GM12878 (cell line): ENCODE results near the gene ETV6. TPM values are rescaled to one million over a fixed set of nuclear protein-coding genes. Genes with fewer than 3 reads are reported as not detected.

Source experiments
- ATAC-seq: fragments of 200-7000 bp; cut with Tn5 transposase; 3 replicates; pipeline ENCODE4 v1.9.1; 2020; ENCODE audit warnings: mild to moderate bottlenecking, moderate library complexity
- BruUV-seq: library from RNA; stranded (reverse); fragments of 400-500 nt; replicated peaks from 2 replicates; lab custom pipeline; 2021; lab: Mats Ljungman, UMichigan
- CTCF ChIA-PET: fragments of 300-600 bp; sonication (Branson Sonifier 250); formaldehyde crosslinking; extraction: SDS; loops from one replicate; lab custom pipeline; 2021; ENCODE audit warnings: inconsistent platforms; lab: Yijun Ruan, JAX
- POLR2A ChIA-PET: fragments of 350-600 bp; formaldehyde crosslinking; extraction: SDS; loops from one replicate; lab custom pipeline; 2021; ENCODE audit warnings: inconsistent platforms; lab: Charles Lee
- RAD21 ChIA-PET: fragments of 300-600 bp; sonication (Branson Sonifier 250); formaldehyde crosslinking; loops from one replicate; lab custom pipeline; 2023; ENCODE audit warnings: antibody characterized with exemption; ENCODE audit not compliant: unreplicated experiment; lab: Charles Lee
- SMC1A ChIA-PET: fragments of 300-600 bp; sonication (Branson Sonifier 250); formaldehyde crosslinking; loops from one replicate; lab custom pipeline; 2023; ENCODE audit not compliant: unreplicated experiment, uncharacterized antibody; lab: Charles Lee
- DNase-seq: peaks from one replicate; pipeline ENCODE4 v3.0.0-alpha.2; 2011; ENCODE audit warnings: low read depth, low spot score
- FAIRE-seq: peaks from 3 replicates; lab custom pipeline; 2011; peaks lifted over from hg19 to GRCh38; lab: Jason Lieb, UNC
- H2AFZ ChIP-seq: 2 replicates; pipeline ENCODE4 v1.6.0; 2011; ENCODE audit warnings: low read depth, low read length, control low read depth; ENCODE audit not compliant: control insufficient read depth
- H3K27ac ChIP-seq: 2 replicates; pipeline ENCODE4 v1.5.1; 2011; ENCODE audit warnings: control low read depth; ENCODE audit not compliant: control insufficient read depth, insufficient read depth
- H3K27me3 ChIP-seq, 2 experiments: replicated peaks in 1 of 2; 2 replicates each; pipeline versions ENCODE4 v1.6.0 to v1.6.1; 2011; ENCODE audit warnings: low read length in 1 of 2; ENCODE audit not compliant: control insufficient read depth in 2 of 2, insufficient read depth in 2 of 2
- H3K36me3 ChIP-seq, 2 experiments: 2 replicates each; pipeline ENCODE4 v1.5.1; 2011; ENCODE audit warnings: low read length in 1 of 2; ENCODE audit not compliant: control insufficient read depth in 2 of 2, insufficient read depth in 2 of 2
- H3K4me1 ChIP-seq: 2 replicates; pipeline ENCODE4 v1.6.1; 2011; ENCODE audit warnings: mild to moderate bottlenecking, low read length, moderate library complexity, mixed read lengths; ENCODE audit not compliant: control insufficient read depth, insufficient read depth
- H3K4me2 ChIP-seq: 2 replicates; pipeline ENCODE4 v1.6.0; 2011; ENCODE audit warnings: control low read depth; ENCODE audit not compliant: control insufficient read depth, insufficient read depth
- H3K4me3 ChIP-seq: fragments of 200-600 bp; sonication (generic); 2 replicates; pipeline ENCODE4 v1.5.1; 2016
- H3K79me2 ChIP-seq: 2 replicates; pipeline ENCODE4 v1.6.0; 2011; ENCODE audit warnings: low read length; ENCODE audit not compliant: control insufficient read depth, insufficient read depth
- H3K9ac ChIP-seq: 2 replicates; pipeline ENCODE4 v1.8.0; 2011; ENCODE audit warnings: low read length, control low read depth, mixed read lengths; ENCODE audit not compliant: control insufficient read depth, insufficient read depth
- H3K9me3 ChIP-seq: replicated peaks from 3 replicates; pipeline ENCODE4 v1.5.1; 2011; ENCODE audit warnings: mild to moderate bottlenecking, low read length; ENCODE audit not compliant: control insufficient read depth, insufficient read depth
- H4K20me1 ChIP-seq: 2 replicates; pipeline ENCODE4 v1.6.0; 2011; ENCODE audit not compliant: control insufficient read depth, insufficient read depth
- CBFB ChIP-seq: IDR thresholded peaks from 2 replicates; pipeline ENCODE4 v1.6.1; 2016; ENCODE audit warnings: antibody characterized with exemption, low read depth
- FOXM1 ChIP-seq: IDR thresholded peaks from 2 replicates; pipeline ENCODE4 v1.6.1; 2012; ENCODE audit warnings: low read depth, mild to moderate bottlenecking, inconsistent platforms, low read length, moderate library complexity
- HDAC6 ChIP-seq: fragments of 200-600 bp; sonication (generic); IDR thresholded peaks from one replicate; pipeline ENCODE4 v1.8.0; 2017; ENCODE audit warnings: antibody characterized with exemption; ENCODE audit not compliant: unreplicated experiment
- NBN ChIP-seq: fragments of 450-650 bp; IDR thresholded peaks from 2 replicates; pipeline ENCODE4 v1.6.1; 2016
- NFXL1 ChIP-seq: fragments of 450-650 bp; IDR thresholded peaks from 2 replicates; pipeline ENCODE4 v1.6.1; 2017; ENCODE audit warnings: antibody characterized with exemption, mild to moderate bottlenecking, borderline replicate concordance
- NRF1 ChIP-seq: conservative IDR thresholded peaks from 2 replicates; pipeline ENCODE4 v1.6.1; 2011; ENCODE audit warnings: mild to moderate bottlenecking, low read depth, low read length, improper control_type of control experiment
- POLR2AphosphoS5 ChIP-seq: IDR thresholded peaks from 2 replicates; pipeline ENCODE4 v1.6.1; 2011; ENCODE audit warnings: mild to moderate bottlenecking, low read length, inconsistent platforms
- RBBP5 ChIP-seq: fragments of 200-600 bp; sonication (generic); conservative IDR thresholded peaks from 2 replicates; pipeline ENCODE4 v1.6.1; 2016
- SP1 ChIP-seq: IDR thresholded peaks from one replicate; pipeline ENCODE4 v1.6.1; 2011; ENCODE audit warnings: low read depth, low read length
- WGBS: methylation state at CpG from one replicate; pipeline ENCODE4 v1.1.6; 2016; ENCODE audit warnings: low lambda C conversion rate; ENCODE audit not compliant: insufficient replicate concordance, insufficient coverage; ENCODE audit errors: missing lambda C conversion rate; 5-methylcytosine and 5-hydroxymethylcytosine counted together
- in situ Hi-C: fragments of 300-500 bp; cut with MboI; formaldehyde crosslinking; loops from 9 replicates; pipeline ENCODE4 v1.14.3; 2018; ENCODE audit warnings: mixed read lengths
- intact Hi-C: fragments of 100-400 bp; cut with micrococcal nuclease; formaldehyde crosslinking; loops from one replicate; pipeline ENCODE4 v1.14.2; 2022; ENCODE audit not compliant: unreplicated experiment
- polyA plus RNA-seq, 11 experiments: library from polyadenylated mRNA; depleted of rRNA in 4 of 11; unstranded in 6 of 11; stranded (reverse) in 5 of 11; fragments of >200 nt; fragmentation: Nextera tagmentation in 4 of 11; fragmentation: Illumina TruSeq in 1 of 11; extraction: Ambion mirVana in 4 of 11; extraction: Trizol in 1 of 11; gene quantifications; 1 replicate in 1 of 11; 2 replicates in 10 of 11; pipeline versions ENCODE4 v1.2.1 to v1.2.3, GENCODE V29; 2011 to 2016; ENCODE audit warnings: inconsistent platforms in 2 of 11, missing spikeins in 2 of 11, low read depth in 1 of 11
- total RNA-seq, 4 experiments: library from RNA; depleted of rRNA in 3 of 4; stranded (reverse); fragments of >200 nt in 3 of 4; fragmentation: Illumina TruSeq in 1 of 4; extraction: Trizol in 1 of 4; gene quantifications; 2 replicates each; pipeline versions ENCODE4 v1.2.1 to v1.2.3, GENCODE V29; 2013 to 2021

Gene ETV6
- total and polyA plus RNA-seq, 10 of the 15 experiments (the other 5 are each of a cell fraction or from before 2014, with no cell fraction given), result 6.6 to 74.8 (median 24.6) TPM

GRCh38 chr12:11854011-11854499 lies 204.6 kb downstream of the ETV6 start:
- ATAC-seq, result no peak
- BruUV-seq, result no TSS peak
- Histone ChIP-seq H3K9ac (no peak overlapping the region), H3K27me3 (no peaks in the 10 kb centered on the region), H3K36me3 (peaks cover 12 to 44% of the 10 kb centered on the region in 2 experiments), H3K79me2 (no peaks in the 10 kb centered on the region; the same call in 1 of the 2 replicates), H3K4me2 (no peak overlapping the region), H4K20me1 (no peaks in the 10 kb centered on the region), H3K4me3 (no peak overlapping the region), H3K27ac (no peak overlapping the region), H3K9me3 (no peaks in the 10 kb centered on the region), H2AFZ (no peak overlapping the region), H3K4me1 (peaks cover 12% of the 10 kb centered on the region)
- SMC1A ChIA-PET, result interaction anchor here (0.6 to 1.4 kb wide), 3 partner anchors 11 to 179 kb away, joined by 3 read pairs; no protein-coding TSS in a partner anchor
- RAD21 ChIA-PET, result interaction anchor here (1.0 kb wide), 1 partner anchor 179 kb away, joined by 3 read pairs; no protein-coding TSS in a partner anchor
- FAIRE-seq, result no peak
- 94% methylated on average over 13 of the region's 13 CpGs for WGBS
- POLR2A ChIA-PET, result no interaction called here
- TF ChIP-seq SP1 (no peak), CBFB (no peak), NBN (no peak), NRF1 (no peak), FOXM1 (no peak), POLR2AphosphoS5 (no peak), RBBP5 (no peak), NFXL1 (no peak), HDAC6 (no peak)
- intact Hi-C loops, result no loop called here
- CTCF ChIA-PET, result interaction anchor here (0.6 kb wide), 1 partner anchor 16 kb away, joined by 3 read pairs; no protein-coding TSS in a partner anchor
- no peak for DNase-seq
- in situ Hi-C loops, result no loop called here
